Activated B cell treated with CpG ODN at 0.5 μM for 24 hours (primary cell): ENCODE data around the gene LCORL. TPM values are rescaled to one million over a fixed set of nuclear protein-coding genes. Genes with fewer than 3 reads are reported as not detected.

Source experiments
- ATAC-seq: fragments of 200-7000 bp; cut with Tn5 transposase; one replicate; pipeline ENCODE4 v1.10.0; 2021; ENCODE audit warnings: low read depth, mild to moderate bottlenecking, moderate library complexity
- CTCF ChIA-PET: fragments of 350-600 bp; sonication (Branson Sonifier 250); formaldehyde crosslinking; loops from one replicate; lab custom pipeline; 2021; ENCODE audit warnings: antibody characterized with exemption; lab: Charles Lee
- POLR2A ChIA-PET: fragments of 350-600 bp; sonication (Branson Sonifier 250); formaldehyde crosslinking; loops from one replicate; lab custom pipeline; 2021; ENCODE audit warnings: antibody characterized with exemption; lab: Charles Lee
- DNase-seq: peaks from one replicate; pipeline ENCODE4 v3.0.0; 2022
- H3K27ac Mint-ChIP-seq: one replicate; pipeline ENCODE4 v1.8.0; 2020; ENCODE audit warnings: mixed read lengths
- H3K27me3 Mint-ChIP-seq: one replicate; pipeline ENCODE4 v1.8.0; 2021; ENCODE audit warnings: mixed read lengths
- H3K36me3 Mint-ChIP-seq: one replicate; pipeline ENCODE4 v1.8.0; 2021; ENCODE audit warnings: low read depth, mixed read lengths
- H3K4me1 Mint-ChIP-seq: one replicate; pipeline ENCODE4 v1.8.0; 2021; ENCODE audit warnings: mixed read lengths
- H3K4me3 Mint-ChIP-seq: one replicate; pipeline ENCODE4 v1.8.0; 2020; ENCODE audit warnings: mild to moderate bottlenecking, mixed read lengths
- H3K9me3 Mint-ChIP-seq: one replicate; pipeline ENCODE4 v1.8.0; 2020; ENCODE audit warnings: mixed read lengths
- CTCF ChIP-seq: fragments of 200-600 bp; IDR thresholded peaks from one replicate; pipeline ENCODE4 v1.8.0; 2022; ENCODE audit warnings: antibody characterized with exemption, mild to moderate bottlenecking
- intact Hi-C: fragments of 100-400 bp; cut with micrococcal nuclease; formaldehyde crosslinking; loops from one replicate; pipeline ENCODE4 v1.15.1; 2024
- total RNA-seq: library from RNA; stranded (reverse); gene quantifications from 2 replicates; pipeline ENCODE4 v1.2.3, GENCODE V29; 2022

The LCORL gene
- total RNA-seq, 1 donor from 2014 or later, result 12.6 TPM

- H3K27ac Mint-ChIP-seq, result no peak overlapping the region
- no peak overlapping the region for H3K4me3 Mint-ChIP-seq
- ATAC-seq (no peak), DNase-seq (no peak)
- H3K4me1 Mint-ChIP-seq, result no peaks in the 10 kb centered on the region
- H3K9me3 Mint-ChIP-seq, result no peaks in the 10 kb centered on the region
- CTCF ChIA-PET, result no interaction called here
- intact Hi-C loops, result no loop called here
- no peak for TF ChIP-seq CTCF
- POLR2A ChIA-PET, result no interaction called here
- H3K36me3 Mint-ChIP-seq, result peaks cover 3% of the 10 kb centered on the region
- no peaks in the 10 kb centered on the region for H3K27me3 Mint-ChIP-seq
These were observed 175.3 kb downstream of the LCORL start for GRCh38 chr4:17846266-17846665.

DNA sequence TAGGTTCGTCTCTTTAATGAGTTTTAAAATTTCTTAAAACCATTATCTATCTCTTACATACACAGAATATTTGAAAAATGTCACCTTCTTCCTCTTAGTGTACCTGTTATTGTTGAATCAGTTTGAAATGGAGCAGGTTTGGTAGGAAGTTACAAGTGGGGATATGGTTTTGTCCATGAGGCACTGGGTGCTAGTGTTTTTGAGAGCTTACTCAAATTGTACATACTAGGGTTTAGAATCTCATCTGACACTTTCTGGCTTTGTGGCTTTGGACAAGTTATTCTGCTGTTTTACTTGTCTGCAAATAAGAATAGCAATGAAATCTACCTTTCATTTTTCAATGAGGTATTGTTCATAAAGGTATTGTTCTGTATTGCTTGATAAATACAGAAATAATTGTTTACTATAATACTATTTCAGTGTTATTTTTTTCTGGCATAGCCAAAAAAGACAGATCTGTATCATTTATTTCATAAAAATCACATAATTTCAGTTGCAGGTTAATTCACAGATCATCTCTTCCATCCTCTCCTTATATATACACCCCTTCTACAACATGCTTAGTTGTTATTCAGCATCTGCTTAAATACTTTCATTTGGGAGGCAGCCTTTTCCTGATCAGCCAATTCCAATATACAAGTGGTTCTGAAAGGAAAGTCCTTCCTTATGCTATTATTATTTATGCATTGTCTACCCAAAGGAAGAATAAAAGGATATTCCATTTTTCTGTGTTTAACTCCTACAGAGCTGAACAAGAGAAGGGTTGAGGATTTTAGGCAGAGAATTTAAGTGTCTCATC, 197.5 kb downstream of the LCORL start:
- Mint-ChIP-seq H3K4me1 (peaks cover 4% of the 10 kb centered on the region), H3K27me3 (no peaks in the 10 kb centered on the region), H3K36me3 (no peaks in the 10 kb centered on the region), H3K4me3 (no peak overlapping the region), H3K27ac (no peak overlapping the region), H3K9me3 (no peaks in the 10 kb centered on the region)
- ChIA-PET CTCF (no interaction called here), POLR2A (no interaction called here)
- TF ChIP-seq CTCF, result no peak
- intact Hi-C loops, result no loop called here
- DNase-seq (no peak), ATAC-seq (no peak)

DNA sequence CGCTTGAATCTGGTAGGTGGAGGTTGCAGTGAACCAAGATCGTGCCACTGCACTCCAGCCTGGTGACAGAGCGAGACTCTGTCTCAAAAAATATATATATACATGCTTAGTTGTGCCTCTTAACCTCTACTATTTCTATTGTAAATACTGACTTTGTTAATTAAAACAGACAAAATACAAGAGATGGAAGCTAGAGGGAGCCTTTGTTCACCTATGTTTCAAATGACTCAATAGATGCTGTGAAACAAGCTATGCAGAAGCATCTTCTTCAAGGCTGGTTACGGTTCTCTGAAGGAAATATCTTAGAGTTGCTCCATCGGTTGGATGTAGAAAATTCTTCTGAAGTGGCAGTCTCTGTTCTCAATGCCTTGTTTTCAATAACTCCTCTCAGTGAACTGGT, 204.5 kb downstream of the LCORL start:
- Mint-ChIP-seq H3K27ac (no peak overlapping the region), H3K4me3 (no peak overlapping the region), H3K27me3 (no peaks in the 10 kb centered on the region), H3K36me3 (no peaks in the 10 kb centered on the region), H3K9me3 (no peaks in the 10 kb centered on the region), H3K4me1 (peaks cover 8% of the 10 kb centered on the region)
- DNase-seq, result no peak
- peak; percentile 82 for ATAC-seq
- POLR2A ChIA-PET, result no interaction called here
- intact Hi-C loops, result loop anchor here (1.0 to 2.0 kb wide), 2 partner anchors 326 to 776 kb away; no protein-coding TSS in a partner anchor
- no peak for TF ChIP-seq CTCF
- CTCF ChIA-PET, result interaction anchor here (0.6 to 2.4 kb wide), 16 partner anchors 9 to 778 kb away, joined by 3 to 28 read pairs (median 5); no protein-coding TSS in a partner anchor

- no peak for ATAC-seq
These were observed 205.4 kb downstream of the LCORL start for GRCh38 chr4:17816142-17816541.

More at GRCh38 chr4:17816142-17816541, 205.4 kb downstream of the LCORL start:
- ChIA-PET CTCF (interaction anchor here (1.3 to 2.4 kb wide), 6 partner anchors 20 to 779 kb away, joined by 3 to 28 read pairs (median 6); no protein-coding TSS in a partner anchor), POLR2A (interaction anchor here (0.6 kb wide), 1 partner anchor 210 kb away, joined by 3 read pairs; no protein-coding TSS in a partner anchor)
- TF ChIP-seq CTCF, result no peak
- no peaks in the 10 kb centered on the region for H3K9me3 Mint-ChIP-seq
- no peak overlapping the region for H3K27ac Mint-ChIP-seq
- no peaks in the 10 kb centered on the region for H3K36me3 Mint-ChIP-seq
- no peak for DNase-seq
- intact Hi-C loops, result loop anchor here (2.0 kb wide), 1 partner anchor 327 kb away; no protein-coding TSS in a partner anchor
- peaks cover 12% of the 10 kb centered on the region for H3K4me1 Mint-ChIP-seq
- no peaks in the 10 kb centered on the region for H3K27me3 Mint-ChIP-seq
- H3K4me3 Mint-ChIP-seq, result no peak overlapping the region
